HuH-7 (cell line): ENCODE measurements around the gene RRH.
"Not testable (repeated sequence)": the region's sequence is repeated elsewhere in the genome, so short reads cannot be mapped to it uniquely, and the experiment has no call there.

ENCODE experiments used
- DNase-seq: peaks from one replicate; pipeline ENCODE4 v3.0.0; 2011; ENCODE audit warnings: low spot score

The RRH gene

GRCh38 chr4:109827672-109828071 lies at the start of gene RRH:
Gene RRH, plus strand, starts transcription at chr4:109827972. Its CDS starts 56 bp downstream, at chr4:109828028.
- DNase-seq, result no peak

GRCh38 chr4:109782092-109782491 lies 45.7 kb upstream of the RRH start:
- DNase-seq, result not testable (repeated sequence)

GRCh38 chr4:109786846-109787245 lies 40.9 kb upstream of the RRH start:
- no peak for DNase-seq

GRCh38 chr4:109787807-109788206 lies 40.0 kb upstream of the RRH start:
- no peak for DNase-seq

GRCh38 chr4:109795059-109795458 lies 32.7 kb upstream of the RRH start:
- DNase-seq, result no peak

GRCh38 chr4:109798866-109799265 lies 28.9 kb upstream of the RRH start:
- no peak for DNase-seq

GRCh38 chr4:109801099-109801789 lies 26.5 kb upstream of the RRH start:
- DNase-seq, result no peak

- DNase-seq, result peak; percentile 28
Observed at GRCh38 chr4:109801895-109802319, 25.9 kb upstream of the RRH start, which contains the start of gene CFI. Gene CFI, minus strand, starts transcription at chr4:109801999. Its CDS starts 28 bp downstream, at chr4:109801971.

- DNase-seq, result peak; percentile 11
Observed at GRCh38 chr4:109803924-109804571, 23.7 kb upstream of the RRH start.

- no peak for DNase-seq
Observed at GRCh38 chr4:109809655-109810054, 18.1 kb upstream of the RRH start.

GRCh38 chr4:109810552-109811387 lies 17.0 kb upstream of the RRH start:
- DNase-seq, result no peak

- no peak for DNase-seq
Observed at GRCh38 chr4:109811707-109812106, 16.1 kb upstream of the RRH start.

GRCh38 chr4:109815151-109816081 lies 12.4 kb upstream of the RRH start, which contains the start of gene GAR1:
Gene GAR1, plus strand, starts transcription at chr4:109815762. Its CDS starts 403 bp downstream, at chr4:109816165.
- peak; percentile 74 for DNase-seq

GRCh38 chr4:109816082-109816442 lies 11.7 kb upstream of the RRH start:
- no peak for DNase-seq

GRCh38 chr4:109816894-109817293 lies 10.9 kb upstream of the RRH start:
- no peak for DNase-seq

GRCh38 chr4:109818268-109818667 lies 9.5 kb upstream of the RRH start:
- DNase-seq, result no peak

- DNase-seq, result no peak
Observed at GRCh38 chr4:109820563-109820962, 7.2 kb upstream of the RRH start.

- DNase-seq, result no peak
Observed at GRCh38 chr4:109821185-109821584, 6.6 kb upstream of the RRH start.

- no peak for DNase-seq
Observed at GRCh38 chr4:109826719-109827118, 1.1 kb upstream of the RRH start.

GRCh38 chr4:109833756-109834155 lies 6.0 kb downstream of the RRH start:
- no peak for DNase-seq

- DNase-seq, result no peak
Observed at GRCh38 chr4:109836985-109837384, 9.2 kb downstream of the RRH start.
